GM18873 (cell line): ENCODE measurements around the gene LIMK2.

ENCODE experiments used
- ATAC-seq: cut with Tn5 transposase; IDR thresholded peaks from one replicate; pipeline ENCODE4 v1.9.1; 2021; ENCODE audit warnings: mild to moderate bottlenecking, moderate library complexity, moderate number of reproducible peaks; ENCODE audit not compliant: unreplicated experiment, low FRiP score

LIMK2 gene

GRCh38 chr22:31269892-31270579 is 57.9 kb downstream of the LIMK2 start:
- ATAC-seq = no peak

- no peak for ATAC-seq
These were observed 58.9 kb downstream of the LIMK2 start for GRCh38 chr22:31271026-31271425.

GRCh38 chr22:31271485-31271884 is 59.4 kb downstream of the LIMK2 start:
- no peak for ATAC-seq

GRCh38 chr22:31272522-31273446 is 60.7 kb downstream of the LIMK2 start:
- ATAC-seq = no peak

GRCh38 chr22:31274017-31274416 is 61.9 kb downstream of the LIMK2 start:
- no peak for ATAC-seq

GRCh38 chr22:31275018-31275417 is 62.9 kb downstream of the LIMK2 start:
- ATAC-seq = no peak

- no peak for ATAC-seq
These were observed 63.5 kb downstream of the LIMK2 start for GRCh38 chr22:31275576-31275975.

GRCh38 chr22:31276426-31277167 is 64.5 kb downstream of the LIMK2 start:
- ATAC-seq = no peak

GRCh38 chr22:31277741-31278140 is 65.6 kb downstream of the LIMK2 start:
- no peak for ATAC-seq

- no peak for ATAC-seq
These were observed 66.1 kb downstream of the LIMK2 start for GRCh38 chr22:31278151-31278621.

- ATAC-seq = no peak
These were observed 66.7 kb downstream of the LIMK2 start for GRCh38 chr22:31278626-31279326.

GRCh38 chr22:31279327-31279669 is 67.2 kb downstream of the LIMK2 start:
- ATAC-seq = no peak

GRCh38 chr22:31279821-31280505 is 67.9 kb downstream of the LIMK2 start:
- ATAC-seq = no peak

GRCh38 chr22:31281733-31282132 is 69.6 kb downstream of the LIMK2 start:
- ATAC-seq = no peak

- no peak for ATAC-seq
These were observed 70.8 kb downstream of the LIMK2 start for GRCh38 chr22:31282748-31283468.

GRCh38 chr22:31284281-31285155 is 72.4 kb downstream of the LIMK2 start:
- no peak for ATAC-seq

GRCh38 chr22:31286360-31287255 is 74.5 kb downstream of the LIMK2 start:
- no peak for ATAC-seq
